KMS-11 (cell line): ENCODE measurements around the gene LEP.

Experiments used
- H2AFZ ChIP-seq: fragments of 200-600 bp; sonication (generic); 2 replicates; pipeline ENCODE4 v1.6.1; 2016; ENCODE audit warnings: antibody characterized with exemption, mixed run types, low read depth
- H3K27ac ChIP-seq: fragments of 200-600 bp; sonication (generic); 2 replicates; pipeline ENCODE4 v1.6.1; 2016; ENCODE audit warnings: mild to moderate bottlenecking, mixed run types
- H3K27me3 ChIP-seq: fragments of 200-600 bp; sonication (generic); 2 replicates; pipeline ENCODE4 v1.6.1; 2017; ENCODE audit warnings: mild to moderate bottlenecking, low read depth, mixed run types, moderate library complexity; ENCODE audit not compliant: insufficient read depth
- H3K36me3 ChIP-seq: fragments of 200-600 bp; sonication (generic); 2 replicates; pipeline ENCODE4 v1.6.1; 2017; ENCODE audit warnings: mild to moderate bottlenecking, mixed run types; ENCODE audit not compliant: insufficient read depth
- H3K4me1 ChIP-seq: fragments of 200-600 bp; sonication (generic); 2 replicates; pipeline ENCODE4 v1.6.1; 2016; ENCODE audit warnings: mild to moderate bottlenecking, low read depth, mixed run types; ENCODE audit not compliant: poor library complexity, severe bottlenecking
- H3K4me2 ChIP-seq: fragments of 200-600 bp; sonication (generic); 2 replicates; pipeline ENCODE4 v1.7.0; 2016; ENCODE audit warnings: mild to moderate bottlenecking, mixed run types
- H3K4me3 ChIP-seq: fragments of 200-600 bp; sonication (generic); IDR thresholded peaks from 2 replicates; pipeline ENCODE4 v1.6.1; 2017; ENCODE audit warnings: low read depth, low read length, mixed read lengths; ENCODE audit not compliant: insufficient read depth
- H3K79me2 ChIP-seq: fragments of 200-600 bp; sonication (generic); 2 replicates; pipeline ENCODE4 v1.6.1; 2016; ENCODE audit warnings: low read depth, mixed run types; ENCODE audit not compliant: insufficient read depth
- H3K9ac ChIP-seq: fragments of 200-600 bp; sonication (generic); 2 replicates; pipeline ENCODE4 v1.6.1; 2016; ENCODE audit warnings: mild to moderate bottlenecking, mixed run types
- H4K20me1 ChIP-seq: fragments of 200-600 bp; sonication (generic); 2 replicates; pipeline ENCODE4 v1.6.1; 2016; ENCODE audit warnings: mild to moderate bottlenecking, mixed run types; ENCODE audit not compliant: insufficient read depth
- TF ChIP-seq, protein P1 (sequence below): fragments of 200-600 bp; sonication (generic); conservative IDR thresholded peaks from 2 replicates; pipeline ENCODE4 v1.6.1; 2017; ENCODE audit warnings: low read depth, mild to moderate bottlenecking, antibody characterized with exemption, low read length, moderate library complexity, mixed read lengths

The LEP gene

GRCh38 chr7:128251337-128251736, 10.3 kb downstream of the LEP start:
- Histone ChIP-seq H3K9ac (no peak overlapping the region), H3K4me1 (no peaks in the 10 kb centered on the region), H4K20me1 (no peaks in the 10 kb centered on the region), H3K4me2 (no peak overlapping the region), H3K4me3 (no peak overlapping the region), H3K79me2 (no peaks in the 10 kb centered on the region), H3K27ac (no peak overlapping the region), H3K27me3 (no peaks in the 10 kb centered on the region), H2AFZ (no peak overlapping the region), H3K36me3 (no peaks in the 10 kb centered on the region)
- TF ChIP-seq, protein P1, sequence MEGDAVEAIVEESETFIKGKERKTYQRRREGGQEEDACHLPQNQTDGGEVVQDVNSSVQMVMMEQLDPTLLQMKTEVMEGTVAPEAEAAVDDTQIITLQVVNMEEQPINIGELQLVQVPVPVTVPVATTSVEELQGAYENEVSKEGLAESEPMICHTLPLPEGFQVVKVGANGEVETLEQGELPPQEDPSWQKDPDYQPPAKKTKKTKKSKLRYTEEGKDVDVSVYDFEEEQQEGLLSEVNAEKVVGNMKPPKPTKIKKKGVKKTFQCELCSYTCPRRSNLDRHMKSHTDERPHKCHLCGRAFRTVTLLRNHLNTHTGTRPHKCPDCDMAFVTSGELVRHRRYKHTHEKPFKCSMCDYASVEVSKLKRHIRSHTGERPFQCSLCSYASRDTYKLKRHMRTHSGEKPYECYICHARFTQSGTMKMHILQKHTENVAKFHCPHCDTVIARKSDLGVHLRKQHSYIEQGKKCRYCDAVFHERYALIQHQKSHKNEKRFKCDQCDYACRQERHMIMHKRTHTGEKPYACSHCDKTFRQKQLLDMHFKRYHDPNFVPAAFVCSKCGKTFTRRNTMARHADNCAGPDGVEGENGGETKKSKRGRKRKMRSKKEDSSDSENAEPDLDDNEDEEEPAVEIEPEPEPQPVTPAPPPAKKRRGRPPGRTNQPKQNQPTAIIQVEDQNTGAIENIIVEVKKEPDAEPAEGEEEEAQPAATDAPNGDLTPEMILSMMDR = no peak

GRCh38 chr7:128253701-128254100, 12.6 kb downstream of the LEP start:
- TF ChIP-seq, protein P1 = no peak
- Histone ChIP-seq H3K36me3 (no peaks in the 10 kb centered on the region), H4K20me1 (no peaks in the 10 kb centered on the region), H2AFZ (no peak overlapping the region), H3K4me1 (no peaks in the 10 kb centered on the region), H3K27ac (no peak overlapping the region), H3K27me3 (no peaks in the 10 kb centered on the region), H3K9ac (no peak overlapping the region), H3K79me2 (no peaks in the 10 kb centered on the region), H3K4me2 (no peak overlapping the region), H3K4me3 (no peak overlapping the region)

- Histone ChIP-seq H3K4me2 (no peak overlapping the region), H2AFZ (no peak overlapping the region), H3K4me3 (no peak overlapping the region), H3K27ac (no peak overlapping the region), H3K9ac (no peak overlapping the region), H3K4me1 (no peaks in the 10 kb centered on the region), H3K36me3 (no peaks in the 10 kb centered on the region), H3K27me3 (no peaks in the 10 kb centered on the region), H4K20me1 (no peaks in the 10 kb centered on the region), H3K79me2 (no peaks in the 10 kb centered on the region)
- TF ChIP-seq, protein P1 = no peak
Measured at GRCh38 chr7:128254470-128254869, 13.4 kb downstream of the LEP start.

DNA sequence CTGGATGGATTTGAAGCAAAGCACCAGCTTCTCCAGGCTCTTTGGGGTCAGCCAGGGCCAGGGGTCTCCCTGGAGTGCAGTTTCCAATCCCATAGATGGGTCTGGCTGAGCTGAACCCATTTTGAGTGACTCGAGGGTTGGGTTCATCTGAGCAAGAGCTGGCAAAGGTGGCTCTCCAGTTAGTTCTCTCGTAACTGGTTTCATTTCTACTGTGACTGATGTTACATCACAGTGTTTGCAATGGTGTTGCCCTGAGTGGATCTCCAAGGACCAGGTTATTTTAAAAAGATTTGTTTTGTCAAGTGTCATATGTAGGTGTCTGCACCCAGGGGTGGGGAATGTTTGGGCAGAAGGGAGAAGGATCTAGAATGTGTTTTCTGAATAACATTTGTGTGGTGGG, 14.2 kb downstream of the LEP start:
- H2AFZ ChIP-seq = no peak overlapping the region
- no peaks in the 10 kb centered on the region for H3K27me3 ChIP-seq
- H3K4me3 ChIP-seq = no peak overlapping the region
- H3K9ac ChIP-seq = no peak overlapping the region
- TF ChIP-seq, protein P1 = no peak
- no peak overlapping the region for H3K4me2 ChIP-seq
- no peaks in the 10 kb centered on the region for H3K36me3 ChIP-seq
- H4K20me1 ChIP-seq = no peaks in the 10 kb centered on the region
- H3K79me2 ChIP-seq = no peaks in the 10 kb centered on the region
- no peak overlapping the region for H3K27ac ChIP-seq
- no peaks in the 10 kb centered on the region for H3K4me1 ChIP-seq

GRCh38 chr7:128257458-128257857, 16.4 kb downstream of the LEP start:
- H3K4me3 ChIP-seq = no peak overlapping the region
- no peaks in the 10 kb centered on the region for H3K79me2 ChIP-seq
- H3K9ac ChIP-seq = no peak overlapping the region
- TF ChIP-seq, protein P1 = no peak
- H4K20me1 ChIP-seq = no peaks in the 10 kb centered on the region
- H2AFZ ChIP-seq = no peak overlapping the region
- H3K4me1 ChIP-seq = no peaks in the 10 kb centered on the region
- no peaks in the 10 kb centered on the region for H3K36me3 ChIP-seq
- H3K27ac ChIP-seq = no peak overlapping the region
- no peaks in the 10 kb centered on the region for H3K27me3 ChIP-seq
- no peak overlapping the region for H3K4me2 ChIP-seq
